Tibial nerve (tissue), 3 donors: Measurements from ENCODE around the gene GYG2.

ENCODE experiments used
- POLR2A ChIP-seq, 2 donors: fragments of 450-650 bp; IDR thresholded peaks; one replicate each; pipeline ENCODE4 v1.6.1; 2017; ENCODE audit warnings: antibody characterized with exemption in 2 of 2, mild to moderate bottlenecking in 2 of 2, moderate library complexity in 2 of 2
- TF ChIP-seq, protein P1 (sequence below), 5 experiments: fragments of 200-600 bp in 3 of 5; fragments of 450-650 bp in 2 of 5; sonication (generic) in 3 of 5; IDR thresholded peaks; one replicate each; pipeline ENCODE4 v1.5.1; 2016 to 2019; ENCODE audit warnings: antibody characterized with exemption in 5 of 5, mild to moderate bottlenecking in 3 of 5, moderate library complexity in 2 of 5

DNA sequence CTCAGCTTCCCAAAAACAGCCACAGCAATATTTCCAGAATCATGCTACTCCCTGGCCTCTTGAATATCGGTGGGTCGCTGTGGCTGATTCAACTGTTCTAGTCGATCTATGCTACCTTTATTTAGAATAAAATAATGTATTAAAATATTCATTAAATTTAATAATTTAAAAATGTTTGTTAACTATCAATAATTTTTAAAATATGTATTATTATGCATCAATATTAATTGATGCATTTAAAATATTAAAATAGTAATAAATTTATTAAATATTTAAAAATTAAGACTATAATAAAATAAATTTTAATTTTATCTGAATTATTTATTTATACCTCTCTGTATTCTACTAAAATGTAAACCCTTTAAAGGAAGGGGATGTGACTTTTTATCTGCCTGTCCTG is 81.4 kb downstream of the GYG2 start:
- TF ChIP-seq, protein P1, sequence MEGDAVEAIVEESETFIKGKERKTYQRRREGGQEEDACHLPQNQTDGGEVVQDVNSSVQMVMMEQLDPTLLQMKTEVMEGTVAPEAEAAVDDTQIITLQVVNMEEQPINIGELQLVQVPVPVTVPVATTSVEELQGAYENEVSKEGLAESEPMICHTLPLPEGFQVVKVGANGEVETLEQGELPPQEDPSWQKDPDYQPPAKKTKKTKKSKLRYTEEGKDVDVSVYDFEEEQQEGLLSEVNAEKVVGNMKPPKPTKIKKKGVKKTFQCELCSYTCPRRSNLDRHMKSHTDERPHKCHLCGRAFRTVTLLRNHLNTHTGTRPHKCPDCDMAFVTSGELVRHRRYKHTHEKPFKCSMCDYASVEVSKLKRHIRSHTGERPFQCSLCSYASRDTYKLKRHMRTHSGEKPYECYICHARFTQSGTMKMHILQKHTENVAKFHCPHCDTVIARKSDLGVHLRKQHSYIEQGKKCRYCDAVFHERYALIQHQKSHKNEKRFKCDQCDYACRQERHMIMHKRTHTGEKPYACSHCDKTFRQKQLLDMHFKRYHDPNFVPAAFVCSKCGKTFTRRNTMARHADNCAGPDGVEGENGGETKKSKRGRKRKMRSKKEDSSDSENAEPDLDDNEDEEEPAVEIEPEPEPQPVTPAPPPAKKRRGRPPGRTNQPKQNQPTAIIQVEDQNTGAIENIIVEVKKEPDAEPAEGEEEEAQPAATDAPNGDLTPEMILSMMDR (IDR thresholded peaks at IDR 0.05): no peak
- no peak for TF ChIP-seq POLR2A (IDR thresholded peaks at IDR 0.05)
